Heart left ventricle (tissue), 13 donors: ENCODE data around the gene ETV4.

ENCODE experiments used
- POLR2A ChIP-seq, 2 donors: fragments of 450-650 bp; IDR thresholded peaks; one replicate each; pipeline ENCODE4 v1.6.1; 2017; ENCODE audit warnings: antibody characterized with exemption in 2 of 2, mild to moderate bottlenecking in 2 of 2, moderate library complexity in 2 of 2
- TF ChIP-seq, protein P1 (sequence below), 12 donors: fragments of 200-600 bp; sonication (generic) in 4 of 12; IDR thresholded peaks; one replicate each; pipeline versions ENCODE4 v1.5.0 to v1.8.0; 2018 to 2022; ENCODE audit warnings: antibody characterized with exemption in 12 of 12, mild to moderate bottlenecking in 5 of 12
- donor health status: ischemic (EF 13 %, LVEDD 7.1; RV severe dilation, severe dysfunction).
- donor health status: DM: no; HTN: yes; CAD: no.
- donor health status: DM: no; HTN: no; CAD: no.
- donor health status: ischemic (EF 25% LVEDD 6.9; RV normal size, moderate dysfunction).
- donor health status: ischemic (EF 25% LVEDD 5.7; RV mildly dilated, moderate dysfunction).
- donor health status: ischemic (EF 35%, LVEDD 5.7; RV mildly dilated, moderate dysfunction).
- donor health status: nonischemic (EF 11% LVEDD 7.7; RV severe dilation, severe dysfunction).
- donor health status: DM: yes; HTN: yes; CAD: no.
- donor health status: PGD.
- donor health status: ischemic (EF 29% LVEDD 5.4; RV normal size, mild dysfunction).
- donor health status: nonischemic (EF 23%, LVEDD 6.1; RV moderate dilation, normal function).

DNA sequence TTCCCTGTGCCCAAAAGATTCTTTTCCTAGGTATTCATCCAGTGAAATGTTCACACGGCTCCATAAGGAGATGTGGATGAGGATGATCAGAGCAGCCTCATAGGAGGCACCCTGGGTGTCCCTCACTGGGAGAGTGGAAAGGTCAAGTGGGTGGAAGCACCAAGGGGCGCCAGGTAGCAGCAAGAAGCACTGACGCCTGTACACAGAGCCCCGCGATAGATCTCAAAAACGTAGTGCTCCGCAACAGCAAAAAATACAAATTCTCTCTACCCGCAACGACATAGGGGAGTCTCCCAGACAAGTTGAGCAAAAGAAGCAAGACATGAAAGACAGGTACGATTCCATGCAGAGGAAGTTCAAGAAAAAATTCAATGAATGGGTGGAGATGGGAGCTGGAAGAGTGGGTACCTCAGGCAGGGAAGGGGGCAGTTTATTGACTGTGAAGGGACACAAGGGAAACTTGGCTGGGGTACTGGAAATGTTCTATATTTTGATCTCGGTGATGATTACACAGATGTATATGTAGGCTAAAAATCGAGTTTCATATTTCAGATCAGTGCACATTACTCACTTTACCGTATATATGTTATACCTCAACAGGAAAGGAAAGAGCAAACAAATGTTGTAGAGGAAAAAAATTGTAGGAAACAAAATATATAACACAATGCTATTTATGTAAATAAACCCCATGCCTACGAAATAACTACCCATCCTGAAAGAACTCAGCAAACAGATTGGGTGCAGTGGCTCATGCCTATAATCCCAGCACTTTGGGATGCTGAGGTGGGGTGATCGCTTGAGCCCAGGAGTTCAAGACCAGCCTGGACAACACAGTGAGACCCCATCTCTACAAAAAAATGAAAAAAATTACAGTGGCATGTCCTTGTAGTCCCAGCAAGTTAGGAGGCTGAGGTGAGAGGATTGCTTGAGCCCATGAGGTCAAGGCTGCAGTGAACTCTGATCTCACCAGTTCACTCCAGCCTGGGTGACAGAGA lies 17.8 kb upstream of the ETV4 start:
- TF ChIP-seq POLR2A (IDR thresholded peaks at IDR 0.05) = no peak
- TF ChIP-seq, protein P1, sequence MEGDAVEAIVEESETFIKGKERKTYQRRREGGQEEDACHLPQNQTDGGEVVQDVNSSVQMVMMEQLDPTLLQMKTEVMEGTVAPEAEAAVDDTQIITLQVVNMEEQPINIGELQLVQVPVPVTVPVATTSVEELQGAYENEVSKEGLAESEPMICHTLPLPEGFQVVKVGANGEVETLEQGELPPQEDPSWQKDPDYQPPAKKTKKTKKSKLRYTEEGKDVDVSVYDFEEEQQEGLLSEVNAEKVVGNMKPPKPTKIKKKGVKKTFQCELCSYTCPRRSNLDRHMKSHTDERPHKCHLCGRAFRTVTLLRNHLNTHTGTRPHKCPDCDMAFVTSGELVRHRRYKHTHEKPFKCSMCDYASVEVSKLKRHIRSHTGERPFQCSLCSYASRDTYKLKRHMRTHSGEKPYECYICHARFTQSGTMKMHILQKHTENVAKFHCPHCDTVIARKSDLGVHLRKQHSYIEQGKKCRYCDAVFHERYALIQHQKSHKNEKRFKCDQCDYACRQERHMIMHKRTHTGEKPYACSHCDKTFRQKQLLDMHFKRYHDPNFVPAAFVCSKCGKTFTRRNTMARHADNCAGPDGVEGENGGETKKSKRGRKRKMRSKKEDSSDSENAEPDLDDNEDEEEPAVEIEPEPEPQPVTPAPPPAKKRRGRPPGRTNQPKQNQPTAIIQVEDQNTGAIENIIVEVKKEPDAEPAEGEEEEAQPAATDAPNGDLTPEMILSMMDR (IDR thresholded peaks at IDR 0.05) = no peak
